NCI-H2081 treated with DMSO at 0.1 percent for 48 hours (cell line): ENCODE measurements around the gene UFSP1.
"Not testable (repeated sequence)": the region's sequence is repeated elsewhere in the genome, so short reads cannot be mapped to it uniquely, and the experiment has no call there.

Source experiments
- DNase-seq: peaks from one replicate; lab custom pipeline; 2025; lab: John Stamatoyannopoulos, UW

UFSP1 gene

DNA sequence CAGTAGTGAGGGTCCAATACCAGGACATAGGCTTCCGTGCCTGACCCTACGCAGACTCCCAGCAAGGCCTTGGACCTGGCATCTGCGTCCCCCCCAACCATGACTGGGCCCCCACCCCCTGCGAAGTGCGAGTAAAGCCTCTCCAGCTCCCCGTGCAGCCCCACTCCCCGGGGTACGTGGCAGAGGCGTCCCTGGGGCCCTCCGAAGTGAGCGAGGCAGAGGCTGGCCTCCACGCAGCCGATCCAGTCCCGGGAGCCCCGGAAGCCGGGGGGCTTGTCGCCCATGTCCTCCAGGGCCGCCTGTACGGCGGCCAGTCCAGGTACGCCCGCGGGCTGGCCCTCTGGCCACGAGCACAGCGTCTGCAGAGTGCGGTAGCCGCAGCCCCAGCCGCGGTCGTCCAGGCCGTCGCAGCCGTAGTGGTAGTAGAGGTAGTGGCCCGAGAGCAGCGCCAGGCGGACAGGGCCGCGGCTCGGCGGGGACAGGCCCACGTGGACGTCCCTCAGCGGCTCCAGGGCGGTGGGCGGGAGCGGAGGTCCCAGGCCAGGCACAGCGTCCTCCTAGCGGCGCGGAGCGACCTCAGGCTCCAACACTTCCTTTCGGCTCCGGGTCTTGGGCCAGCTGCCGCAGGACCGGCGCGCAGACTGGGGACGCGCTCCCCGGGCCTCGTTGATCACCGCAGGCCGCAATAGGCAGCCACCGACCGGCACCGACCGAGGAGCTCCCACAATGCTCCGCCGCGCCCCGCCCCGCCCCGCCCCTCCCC is at the start of gene UFSP1:
UFSP1 (minus strand) TSS at position 728 of the 763 bp plus-strand sequence; CDS start at position 284, 444 bp downstream.
- DNase-seq, result no peak

DNA sequence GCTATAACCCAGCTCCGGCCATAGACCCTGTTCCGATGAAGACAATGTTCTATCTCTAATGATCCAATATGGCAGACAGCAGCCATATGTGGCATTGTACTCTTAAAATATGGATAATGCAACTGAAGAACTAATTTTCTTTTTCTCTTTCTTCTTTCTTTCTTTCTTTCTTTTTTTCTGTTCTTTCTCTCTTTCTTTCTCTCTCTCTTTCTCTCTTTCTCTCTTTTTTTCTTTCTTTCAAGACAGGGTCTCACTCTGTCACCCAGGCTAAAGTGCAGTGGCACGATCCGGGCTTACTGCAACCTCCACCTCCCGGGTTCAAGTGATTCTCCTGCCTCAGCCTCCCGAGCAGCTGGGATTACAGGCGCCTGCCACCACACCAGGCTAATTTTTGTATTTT is 46.7 kb upstream of the UFSP1 start:
- DNase-seq, result not testable (repeated sequence)

GRCh38 chr7:100935381-100935780 is 45.9 kb upstream of the UFSP1 start:
- DNase-seq, result not testable (repeated sequence)

- no peak for DNase-seq
Observed at GRCh38 chr7:100933734-100934133, 44.2 kb upstream of the UFSP1 start.

DNA sequence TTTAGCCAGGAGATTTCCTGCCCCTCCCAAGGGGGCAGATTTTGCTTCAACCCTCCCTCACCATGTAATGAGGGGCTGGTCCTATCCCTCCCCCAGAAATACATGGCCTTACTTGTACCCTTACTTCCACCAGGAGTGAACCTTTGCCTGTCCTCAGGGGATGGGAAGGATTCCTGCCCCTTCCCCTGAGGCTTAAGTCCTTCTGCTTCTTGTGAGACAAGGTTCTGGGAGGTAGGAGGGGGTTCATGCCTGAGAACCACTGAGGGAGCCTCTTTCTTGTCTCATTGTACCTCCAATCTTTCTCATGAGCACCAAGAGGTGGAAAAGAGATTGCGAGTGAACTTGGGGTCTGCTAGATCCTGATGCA is 40.3 kb upstream of the UFSP1 start:
- DNase-seq, result no peak

DNA sequence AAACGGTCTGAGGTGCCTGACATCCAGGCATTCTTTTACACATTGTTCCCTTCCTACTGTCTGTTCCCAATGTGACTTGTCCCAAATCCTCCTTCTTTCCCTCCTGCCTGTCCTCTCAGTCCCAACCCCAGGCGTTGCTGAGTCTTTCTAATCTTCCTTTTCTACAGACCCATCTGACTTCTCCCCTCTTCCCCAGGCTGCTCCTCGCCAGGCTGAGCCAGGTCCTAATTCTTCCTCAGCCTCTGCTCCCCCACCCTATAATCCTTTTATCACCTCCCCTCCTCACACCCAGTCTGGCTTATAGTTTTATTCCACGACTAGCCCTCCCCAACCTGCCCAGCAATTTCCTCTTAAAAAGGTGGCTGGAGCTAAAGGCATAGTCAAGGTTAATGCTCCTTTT is 34.1 kb upstream of the UFSP1 start:
- DNase-seq, result not testable (repeated sequence)

GRCh38 chr7:100921039-100921438 is 31.5 kb upstream of the UFSP1 start:
- no peak for DNase-seq

DNA sequence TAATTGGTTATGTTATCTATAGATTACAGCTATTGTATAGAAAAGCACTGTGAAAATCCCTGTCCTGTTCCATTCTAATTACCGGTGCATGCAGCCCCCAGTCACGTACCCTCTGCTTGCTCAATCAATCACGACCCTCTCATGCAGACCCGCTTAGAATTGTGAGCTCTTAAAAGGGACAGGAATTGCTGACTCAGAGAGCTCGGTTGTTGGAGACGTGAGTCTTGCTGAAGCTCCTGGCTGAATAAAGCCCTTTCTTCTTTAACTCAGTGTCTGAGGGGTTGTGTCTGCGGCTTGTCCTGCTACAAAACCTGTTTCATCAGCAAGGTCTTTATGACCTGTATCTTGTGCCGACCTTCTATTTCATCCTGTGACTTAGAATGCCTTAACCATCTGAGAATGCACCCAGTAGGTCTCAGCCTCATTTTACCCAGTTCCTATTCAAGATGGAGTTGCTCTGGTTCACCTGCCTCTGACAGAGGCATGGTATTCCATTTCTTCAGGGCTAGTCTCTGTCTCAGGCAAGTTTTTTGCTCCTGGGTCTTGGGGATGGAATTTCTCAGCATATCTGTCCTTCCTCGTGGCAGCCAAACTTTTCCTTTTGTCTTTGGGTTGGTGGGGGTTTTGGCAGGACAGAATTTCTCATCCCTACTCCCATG is 30.4 kb upstream of the UFSP1 start:
- not testable (repeated sequence) for DNase-seq

DNA sequence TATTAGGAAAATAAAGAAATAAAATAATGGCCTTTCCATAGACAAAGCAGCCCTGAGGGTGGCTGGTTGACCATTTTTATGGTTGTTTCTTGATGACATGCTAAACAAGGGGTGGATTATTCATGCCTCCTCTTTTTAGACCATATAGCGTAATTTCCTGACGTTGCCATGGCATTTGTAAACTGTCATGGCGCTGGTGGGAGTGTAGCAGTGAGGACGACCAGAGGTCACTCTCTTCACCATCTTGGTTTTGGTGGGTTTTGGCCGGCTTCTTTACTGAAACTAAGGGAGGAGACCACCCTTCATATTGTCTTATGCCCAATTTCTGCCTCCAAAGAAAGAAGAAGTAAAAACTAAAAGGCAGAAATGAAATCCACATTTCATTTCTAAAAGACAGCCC is 29.8 kb upstream of the UFSP1 start:
- DNase-seq, result not testable (repeated sequence)

- no peak for DNase-seq
Observed at GRCh38 chr7:100914879-100915447, 25.4 kb upstream of the UFSP1 start.

- no peak for DNase-seq
Observed at GRCh38 chr7:100914208-100914878, 24.8 kb upstream of the UFSP1 start.

DNA sequence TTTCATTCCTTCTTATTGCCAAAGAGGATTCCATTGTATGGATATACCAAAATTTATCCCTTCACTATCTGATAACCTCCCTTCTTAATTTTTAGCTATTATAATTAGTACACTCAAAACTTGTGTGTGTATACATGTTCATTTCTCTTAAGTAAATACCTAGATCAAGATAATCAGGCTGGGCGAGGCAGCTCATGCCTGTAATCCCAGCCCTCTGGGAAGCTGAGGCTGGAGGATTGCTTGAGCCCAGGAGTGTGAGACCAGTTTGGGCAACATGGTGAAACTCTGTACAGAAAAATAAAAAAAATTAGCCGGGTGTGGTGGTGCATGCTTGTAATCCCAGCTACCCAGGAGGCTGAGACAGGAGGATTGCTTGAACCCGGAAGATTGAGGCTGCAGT is 22.0 kb upstream of the UFSP1 start:
- no peak for DNase-seq

DNA sequence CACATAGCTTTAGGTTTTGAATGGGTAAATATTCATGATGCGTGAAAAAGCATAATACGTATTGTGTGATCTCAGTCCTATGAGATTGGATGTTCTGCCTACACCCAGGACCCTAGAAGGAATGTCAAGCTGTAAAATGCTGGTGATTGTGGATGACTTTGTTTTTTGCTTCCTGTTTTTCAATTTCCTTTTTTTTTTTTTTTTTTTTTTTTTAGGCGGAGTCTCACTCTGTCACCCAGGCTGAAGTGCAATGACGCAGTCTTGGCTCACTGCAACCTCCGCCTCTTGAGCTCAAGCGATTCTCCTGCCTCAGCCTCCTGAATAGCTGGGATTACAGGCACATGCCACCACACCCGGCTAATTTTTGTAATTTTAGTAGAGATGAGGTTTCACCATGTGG is 20.9 kb upstream of the UFSP1 start:
- DNase-seq, result not testable (repeated sequence)

DNA sequence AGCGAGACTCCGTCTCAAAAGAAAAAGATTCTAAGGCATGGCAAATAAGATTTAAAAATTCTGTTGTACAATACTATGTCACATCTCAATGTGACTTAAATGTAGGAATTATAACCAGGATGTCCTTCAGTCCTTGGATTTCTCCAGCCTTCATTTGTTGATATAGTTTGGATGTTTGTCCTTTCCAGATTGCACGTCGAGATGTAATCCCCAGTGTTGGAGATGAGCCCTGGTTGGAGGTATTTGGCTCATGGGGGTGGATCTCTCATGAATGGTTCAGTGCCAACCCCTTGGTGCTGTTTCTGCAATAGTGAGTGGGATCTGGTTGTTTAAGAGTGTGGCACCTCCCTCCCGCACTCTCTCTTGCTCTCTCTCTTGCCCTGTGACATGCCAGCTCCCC is 19.0 kb upstream of the UFSP1 start:
- DNase-seq, result no peak

DNA sequence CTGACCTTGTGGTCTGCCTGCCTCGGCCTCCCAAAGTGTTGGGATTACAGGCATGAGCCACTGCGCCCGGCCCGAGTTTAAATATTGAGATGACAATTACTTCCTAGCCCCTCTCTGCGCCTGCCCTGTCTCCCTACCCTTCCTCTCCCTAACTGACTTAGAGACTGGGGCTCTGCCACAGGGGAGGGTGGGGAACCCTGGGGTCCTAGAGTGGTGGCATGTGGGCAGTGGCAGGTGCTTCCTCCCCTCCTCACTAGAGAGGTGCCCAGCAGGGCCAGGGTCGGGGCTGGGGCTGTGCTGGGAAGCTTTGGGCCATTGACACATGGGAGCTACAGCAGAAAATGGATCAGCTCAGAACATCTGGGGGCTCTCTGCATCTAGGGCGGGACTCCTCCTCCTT is 13.1 kb upstream of the UFSP1 start:
- no peak for DNase-seq

- no peak for DNase-seq
Observed at GRCh38 chr7:100901921-100902332, 12.4 kb upstream of the UFSP1 start.

DNA sequence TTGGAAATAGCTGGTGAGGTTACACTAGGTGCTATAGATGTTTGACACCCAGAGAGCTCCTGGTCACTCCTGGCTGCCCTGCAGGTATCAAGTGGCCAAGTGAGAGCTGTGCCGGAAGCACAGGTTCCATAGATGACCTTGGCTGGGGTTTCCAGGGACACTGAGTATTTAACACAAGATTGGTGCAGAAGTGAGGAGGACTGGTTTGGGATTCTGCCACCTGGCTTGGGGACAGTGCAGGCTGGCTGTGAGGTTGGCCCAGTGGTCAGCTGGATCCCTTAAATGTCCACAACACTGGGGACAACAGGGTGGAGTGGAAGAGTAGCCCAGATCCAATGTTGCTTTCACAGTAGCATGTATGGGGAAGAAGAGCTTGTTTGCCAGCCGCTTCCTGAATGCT is 11.5 kb upstream of the UFSP1 start:
- DNase-seq, result no peak

- DNase-seq, result no peak
Observed at GRCh38 chr7:100899432-100899831, 9.9 kb upstream of the UFSP1 start.

- DNase-seq, result no peak
Observed at GRCh38 chr7:100897772-100898454, 8.4 kb upstream of the UFSP1 start.

GRCh38 chr7:100896732-100897608 is 7.5 kb upstream of the UFSP1 start:
- no peak for DNase-seq
